ENCODE results near the gene CDH26.

The CDH26 gene

GRCh38 chr20:59958123-59958522 is at the start of gene CDH26:
Gene CDH26, plus strand, starts transcription at chr20:59958423. Its CDS starts 304 bp downstream, at chr20:59958727.
- DNase-seq, result peak; percentile 8

GRCh38 chr20:59908855-59909254 is 49.4 kb upstream of the CDH26 start:
- no peak for DNase-seq

- DNase-seq, result no peak
Observed at GRCh38 chr20:59911041-59911440, 47.2 kb upstream of the CDH26 start.

GRCh38 chr20:59912609-59913008 is 45.6 kb upstream of the CDH26 start:
- no peak for DNase-seq

- no peak for DNase-seq
Observed at GRCh38 chr20:59920944-59921343, 37.3 kb upstream of the CDH26 start.

- no peak for DNase-seq
Observed at GRCh38 chr20:59923514-59923913, 34.7 kb upstream of the CDH26 start.

- DNase-seq, result no peak
Observed at GRCh38 chr20:59925359-59925758, 32.9 kb upstream of the CDH26 start.

GRCh38 chr20:59925899-59926298 is 32.3 kb upstream of the CDH26 start:
- no peak for DNase-seq

GRCh38 chr20:59931511-59932312 is 26.5 kb upstream of the CDH26 start:
- DNase-seq, result no peak

GRCh38 chr20:59932616-59933295 is 25.5 kb upstream of the CDH26 start:
- DNase-seq, result no peak

GRCh38 chr20:59933296-59933848 is 24.9 kb upstream of the CDH26 start, which contains the start of gene SYCP2:
Gene SYCP2, minus strand, starts transcription at chr20:59933637. Its CDS starts 11,224 bp downstream, at chr20:59922413.
- DNase-seq, result no peak

- DNase-seq, result no peak
Observed at GRCh38 chr20:59933849-59934585, 24.2 kb upstream of the CDH26 start.

GRCh38 chr20:59935457-59936185 is 22.6 kb upstream of the CDH26 start:
- no peak for DNase-seq

- no peak for DNase-seq
Observed at GRCh38 chr20:59936409-59936808, 21.8 kb upstream of the CDH26 start.

- DNase-seq, result no peak
Observed at GRCh38 chr20:59937150-59937549, 21.1 kb upstream of the CDH26 start.

GRCh38 chr20:59938221-59938620 is 20.0 kb upstream of the CDH26 start:
- no peak for DNase-seq

- DNase-seq, result no peak
Observed at GRCh38 chr20:59938696-59939051, 19.5 kb upstream of the CDH26 start.

- no peak for DNase-seq
Observed at GRCh38 chr20:59939052-59939878, 19.0 kb upstream of the CDH26 start.

GRCh38 chr20:59939879-59940128 is 18.4 kb upstream of the CDH26 start:
- DNase-seq, result no peak

- DNase-seq, result peak; percentile 88
Observed at GRCh38 chr20:59940129-59940955, 17.9 kb upstream of the CDH26 start, which contains the start of the genes FAM217B and PPP1R3D. Gene FAM217B, plus strand, starts transcription at chr20:59940389. Its CDS starts 3,555 bp downstream, at chr20:59943944. Gene PPP1R3D, minus strand, starts transcription at chr20:59940305. Its CDS starts 374 bp downstream, at chr20:59939931.

GRCh38 chr20:59940956-59941294 is 17.3 kb upstream of the CDH26 start:
- DNase-seq, result no peak
